Iris pigment epithelial cell (primary cell): ENCODE data around the gene ARPC2.

ENCODE experiments used
- DNase-seq: peaks from one replicate; pipeline ENCODE4 v3.0.0-alpha.2; 2011; ENCODE audit warnings: low read depth

Gene ARPC2

GRCh38 chr2:218290316-218291261 is 73.6 kb downstream of the ARPC2 start:
- DNase-seq: no peak

GRCh38 chr2:218291318-218292047 is 74.5 kb downstream of the ARPC2 start:
- DNase-seq: no peak

- DNase-seq: peak; percentile 75
Measured at GRCh38 chr2:218292048-218293014, 75.3 kb downstream of the ARPC2 start, which contains the start of gene TMBIM1. TMBIM1 (minus strand) TSS chr2:218292503; CDS start chr2:218282141, 10,362 bp downstream.

- no peak for DNase-seq
Measured at GRCh38 chr2:218293715-218294429, 76.9 kb downstream of the ARPC2 start.

GRCh38 chr2:218294430-218295022 is 77.5 kb downstream of the ARPC2 start:
- DNase-seq: no peak

- DNase-seq: no peak
Measured at GRCh38 chr2:218295029-218295428, 78.0 kb downstream of the ARPC2 start.

GRCh38 chr2:218296200-218296599 is 79.2 kb downstream of the ARPC2 start:
- no peak for DNase-seq

- no peak for DNase-seq
Measured at GRCh38 chr2:218296847-218297246, 79.9 kb downstream of the ARPC2 start.

GRCh38 chr2:218298314-218298875 is 81.4 kb downstream of the ARPC2 start:
- no peak for DNase-seq

- no peak for DNase-seq
Measured at GRCh38 chr2:218300141-218300540, 83.2 kb downstream of the ARPC2 start.

GRCh38 chr2:218301176-218301819 is 84.3 kb downstream of the ARPC2 start:
- peak; percentile 73 for DNase-seq
